RCC 7860 (cell line): Measurements from ENCODE around the gene CRB2.

Experiments used
- DNase-seq: peaks from one replicate; pipeline ENCODE4 v3.0.0-alpha.2; 2015; ENCODE audit warnings: low spot score
- FAIRE-seq: peaks from 2 replicates; lab custom pipeline; 2012; peaks lifted over from hg19 to GRCh38; lab: Jason Lieb, UNC

Gene CRB2

DNA sequence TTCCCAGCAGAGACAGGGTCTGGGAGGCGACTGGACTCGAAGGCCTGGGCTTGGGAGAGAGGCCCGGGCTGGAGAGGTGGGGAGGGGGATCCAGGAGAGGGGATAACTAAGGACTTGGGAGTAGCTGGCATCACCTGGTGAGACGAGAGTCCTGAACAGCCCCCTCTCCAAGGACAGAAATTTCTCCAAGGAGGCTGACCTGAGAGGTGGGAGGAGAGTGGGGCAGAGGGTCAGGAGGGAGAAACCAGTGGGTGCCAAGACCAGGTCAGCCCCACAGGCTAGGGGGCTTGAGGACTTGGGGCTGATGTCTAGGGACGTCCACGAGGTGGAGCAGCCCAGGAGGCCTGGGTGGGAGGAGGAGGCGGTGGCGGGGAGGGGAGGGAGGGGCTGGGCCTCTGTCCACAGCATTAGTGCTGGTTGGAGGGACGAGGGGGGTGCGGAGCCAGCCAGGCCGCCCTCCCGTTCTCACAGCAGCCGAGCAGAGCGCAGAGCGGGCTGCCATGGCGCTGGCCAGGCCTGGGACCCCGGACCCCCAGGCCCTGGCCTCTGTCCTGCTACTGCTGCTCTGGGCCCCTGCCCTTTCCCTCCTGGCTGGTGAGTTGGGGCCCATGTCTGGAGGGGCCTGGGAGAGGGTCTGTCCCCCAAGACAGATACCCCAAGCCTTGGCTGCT is at the start of gene CRB2:
CRB2 (plus strand) TSS at position 437 of the 671 bp plus-strand sequence; CDS start at position 501, 64 bp downstream.
- DNase-seq (no peak), FAIRE-seq (no peak)

DNA sequence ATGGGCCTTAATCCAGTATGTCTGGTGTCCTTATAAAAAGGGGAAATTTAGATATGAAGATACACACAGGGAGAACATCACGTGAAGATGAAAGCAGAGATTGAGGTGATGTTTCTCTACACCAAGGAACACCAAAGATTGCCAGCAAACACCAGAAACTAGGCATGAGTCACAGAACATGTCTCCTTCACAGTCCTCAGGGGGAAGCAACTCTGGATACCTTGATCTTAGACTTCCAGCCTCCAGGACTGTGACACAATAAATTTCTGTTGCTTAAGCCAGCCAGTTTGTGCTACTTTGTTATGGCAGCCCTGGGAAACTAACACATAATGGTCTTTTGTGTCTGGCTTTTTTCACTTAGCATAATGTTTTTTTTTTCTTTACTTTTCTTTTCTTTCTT is 46.4 kb upstream of the CRB2 start:
- no peak for DNase-seq
- no peak for FAIRE-seq

DNA sequence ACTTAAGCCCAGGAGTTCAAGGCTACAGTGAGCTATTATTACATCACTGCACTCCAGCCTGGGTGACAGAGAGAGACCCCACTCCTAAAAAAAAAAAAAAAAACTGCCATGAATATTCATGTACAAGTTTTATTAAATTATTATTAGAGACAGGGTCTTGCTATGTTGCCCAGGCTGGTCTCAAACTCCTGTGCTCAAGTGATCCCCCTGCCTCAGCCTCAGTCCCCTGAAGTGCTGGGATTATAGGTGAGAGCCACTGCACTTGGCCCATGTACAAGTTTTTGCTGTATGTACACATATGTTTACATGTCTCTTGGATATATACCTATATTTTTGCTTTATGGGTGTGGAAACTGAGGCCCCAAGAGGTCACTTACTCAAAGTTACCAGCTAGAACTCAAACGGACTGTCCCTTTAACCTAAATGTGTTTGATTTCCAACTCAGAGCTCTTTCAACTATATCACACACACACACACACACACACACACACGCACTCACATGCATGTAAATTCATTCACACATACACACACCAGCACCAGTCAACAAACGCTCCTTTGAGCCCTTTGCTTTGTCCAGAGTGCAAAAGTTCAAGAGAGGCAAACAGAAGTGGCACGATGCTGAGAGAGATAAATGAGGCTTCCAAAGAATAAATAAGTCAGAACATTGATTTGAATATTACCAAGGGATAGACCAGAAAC is 45.3 kb upstream of the CRB2 start:
- DNase-seq (no peak), FAIRE-seq (no peak)

DNA sequence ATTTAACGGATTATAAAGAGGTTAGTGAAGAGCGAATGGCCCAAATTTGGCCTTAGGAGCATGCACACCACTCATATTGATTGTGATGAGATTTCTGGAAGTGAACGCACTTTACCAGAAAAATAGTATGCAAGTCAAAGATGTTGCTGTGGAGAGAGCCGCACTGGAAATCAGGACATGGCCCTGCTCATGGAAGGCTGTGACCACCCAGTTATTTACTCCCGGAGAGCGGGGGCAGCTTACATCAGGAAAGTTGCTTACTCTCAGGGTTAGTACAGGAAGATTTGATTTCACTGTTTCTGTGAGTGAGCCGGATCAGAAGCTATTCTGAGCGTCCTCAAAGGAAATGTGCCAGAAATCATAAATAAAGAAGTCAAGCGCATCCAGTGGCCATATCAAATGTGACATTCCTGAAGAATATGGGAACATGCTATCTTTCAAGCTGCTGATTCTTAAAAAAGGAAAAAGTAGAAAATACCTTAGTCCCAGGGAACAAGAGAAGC is 44.7 kb upstream of the CRB2 start:
- no peak for FAIRE-seq

DNA sequence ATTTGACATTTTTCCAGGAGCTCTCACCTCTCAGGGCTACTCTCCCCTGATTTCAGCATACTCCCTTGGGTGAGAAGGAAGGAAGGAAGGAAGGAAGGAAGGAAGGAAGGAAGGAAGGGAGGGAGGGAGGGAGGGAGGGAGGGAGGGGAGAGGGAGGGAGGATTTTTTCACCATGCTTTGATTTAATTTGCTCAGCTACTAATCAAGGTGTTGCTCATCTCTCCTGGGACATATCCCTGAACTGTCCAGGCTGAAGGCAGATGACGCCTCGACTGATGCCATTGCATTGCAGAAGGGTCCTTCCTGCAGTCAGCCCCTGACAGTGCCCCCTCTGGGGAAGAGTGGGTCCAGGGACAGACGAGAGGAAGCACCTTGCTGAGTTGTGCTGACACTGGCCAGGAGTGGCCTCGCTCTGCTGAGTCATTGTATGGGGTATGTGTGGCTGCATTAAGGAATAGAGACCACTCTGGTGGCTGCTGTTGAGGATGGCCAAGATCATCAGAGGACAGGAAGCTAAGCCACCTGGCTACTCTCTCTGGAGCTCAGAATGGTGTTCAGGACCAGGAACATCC is 43.6 kb upstream of the CRB2 start:
- DNase-seq (no peak), FAIRE-seq (no peak)

More for the DNA sequence above, 44.7 kb upstream of the CRB2 start:
- no peak for DNase-seq

DNA sequence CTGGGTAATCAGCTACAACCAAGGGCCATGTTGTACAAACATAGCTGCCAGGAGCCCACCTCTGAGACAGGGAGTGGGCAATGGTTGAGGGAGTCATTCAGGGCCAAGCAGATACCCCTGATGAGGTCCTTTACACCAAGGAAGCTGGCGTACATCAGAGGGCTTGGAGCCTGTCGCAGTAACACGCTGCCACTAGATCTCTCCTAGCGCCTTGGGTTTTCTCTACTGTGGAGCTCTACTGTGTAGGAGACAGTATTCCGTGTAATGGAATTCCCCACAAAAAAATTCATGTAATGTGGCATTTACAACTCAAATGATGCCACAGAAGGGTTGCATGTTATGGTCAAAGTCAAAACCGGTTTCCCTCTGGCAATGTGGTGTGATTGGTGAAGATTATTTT is 41.4 kb upstream of the CRB2 start:
- DNase-seq (no peak), FAIRE-seq (no peak)

DNA sequence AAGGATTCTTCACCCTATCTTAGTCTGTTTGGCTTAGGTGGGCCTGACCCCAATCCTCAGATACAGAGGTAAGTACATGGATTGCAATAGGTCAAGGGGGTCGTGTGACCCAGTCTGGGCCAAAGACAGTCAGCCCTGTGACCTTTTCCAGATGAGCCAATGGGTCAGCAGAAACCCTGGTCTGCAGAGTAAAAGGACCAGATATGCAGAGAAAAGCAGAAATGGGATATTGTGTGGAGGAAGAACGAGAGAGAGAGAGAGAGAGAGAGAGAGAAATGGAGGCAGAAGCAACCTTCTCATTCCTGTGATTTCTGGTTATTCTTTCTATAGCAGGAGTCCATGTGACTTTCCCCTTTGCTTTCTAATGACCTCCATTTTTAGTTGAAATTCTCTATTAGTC is 40.4 kb upstream of the CRB2 start:
- DNase-seq (no peak), FAIRE-seq (no peak)

DNA sequence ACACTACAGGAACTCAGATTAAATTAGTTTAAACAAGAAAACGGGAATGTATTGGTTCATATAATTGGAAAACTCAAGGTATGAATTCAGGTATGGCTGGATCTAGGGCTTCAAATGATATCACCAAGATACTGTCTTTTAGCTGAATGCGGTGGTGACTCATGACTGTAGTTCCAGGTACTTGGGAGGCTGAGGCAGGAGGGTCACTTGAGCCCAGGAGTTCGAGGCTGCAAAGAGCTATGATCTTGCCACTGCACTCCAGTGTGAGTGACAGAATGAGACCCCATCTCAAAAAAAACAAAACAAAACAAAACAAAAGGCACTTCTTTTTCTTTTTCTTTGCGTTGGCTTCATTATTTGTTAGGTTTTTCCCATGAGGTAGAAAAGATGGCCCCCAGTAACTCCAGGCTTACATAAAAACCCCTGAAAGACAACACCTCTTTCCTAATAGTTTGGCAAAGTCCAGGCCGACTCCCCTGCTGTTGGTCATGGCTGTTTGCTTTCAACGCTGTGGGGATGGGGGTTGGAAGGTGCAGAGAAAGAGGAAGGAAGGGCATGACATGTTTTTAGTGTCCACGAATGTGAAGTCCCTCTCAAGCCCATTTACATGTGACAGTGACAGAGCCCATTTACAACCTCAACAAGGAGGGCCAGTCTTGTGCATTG is 39.8 kb upstream of the CRB2 start:
- no peak for DNase-seq
- no peak for FAIRE-seq

DNA sequence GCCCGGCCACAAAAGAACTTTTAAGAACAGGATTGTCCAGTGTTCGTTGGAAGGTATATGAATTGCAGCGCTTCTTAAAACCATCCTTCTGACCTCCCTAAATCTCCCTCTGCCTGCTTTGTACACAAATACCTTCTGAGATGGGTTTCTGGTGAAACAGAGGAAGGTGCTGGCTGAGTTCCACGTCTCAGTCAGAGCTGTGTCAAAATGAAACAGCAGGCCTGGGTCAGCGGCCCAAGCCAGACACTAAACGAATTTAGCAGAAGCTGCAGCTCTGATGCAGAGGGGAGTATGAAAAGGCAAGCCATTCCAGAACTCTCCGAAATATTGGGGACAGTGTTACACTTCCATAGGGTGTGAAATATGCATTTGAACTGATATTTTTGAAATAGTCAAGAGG is 37.8 kb upstream of the CRB2 start:
- no peak for DNase-seq
- FAIRE-seq = no peak

DNA sequence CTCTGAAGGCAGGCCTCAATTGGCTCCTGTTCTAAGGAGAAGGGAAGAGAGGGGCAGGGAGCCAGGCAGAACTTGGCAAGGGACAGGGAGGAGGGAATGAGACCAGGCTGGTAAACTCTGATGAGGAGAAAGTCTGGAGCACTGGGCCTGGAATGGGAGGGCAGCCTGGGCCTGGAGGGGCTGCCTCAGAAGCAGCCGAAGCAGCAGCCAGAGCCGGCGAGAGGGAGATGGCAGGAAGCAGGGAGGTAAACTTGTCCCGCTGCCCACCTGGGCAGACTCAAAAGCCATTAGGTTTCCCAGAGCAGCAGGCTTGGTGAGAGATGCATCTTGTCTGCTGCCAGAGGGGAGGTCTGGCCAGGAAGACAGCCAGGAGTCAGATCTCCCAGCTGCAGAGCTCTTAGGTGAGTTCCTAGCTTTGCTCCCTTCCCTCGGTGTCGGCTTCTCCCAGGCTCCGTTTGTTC is 37.0 kb upstream of the CRB2 start:
- no peak for DNase-seq
- FAIRE-seq = no peak

DNA sequence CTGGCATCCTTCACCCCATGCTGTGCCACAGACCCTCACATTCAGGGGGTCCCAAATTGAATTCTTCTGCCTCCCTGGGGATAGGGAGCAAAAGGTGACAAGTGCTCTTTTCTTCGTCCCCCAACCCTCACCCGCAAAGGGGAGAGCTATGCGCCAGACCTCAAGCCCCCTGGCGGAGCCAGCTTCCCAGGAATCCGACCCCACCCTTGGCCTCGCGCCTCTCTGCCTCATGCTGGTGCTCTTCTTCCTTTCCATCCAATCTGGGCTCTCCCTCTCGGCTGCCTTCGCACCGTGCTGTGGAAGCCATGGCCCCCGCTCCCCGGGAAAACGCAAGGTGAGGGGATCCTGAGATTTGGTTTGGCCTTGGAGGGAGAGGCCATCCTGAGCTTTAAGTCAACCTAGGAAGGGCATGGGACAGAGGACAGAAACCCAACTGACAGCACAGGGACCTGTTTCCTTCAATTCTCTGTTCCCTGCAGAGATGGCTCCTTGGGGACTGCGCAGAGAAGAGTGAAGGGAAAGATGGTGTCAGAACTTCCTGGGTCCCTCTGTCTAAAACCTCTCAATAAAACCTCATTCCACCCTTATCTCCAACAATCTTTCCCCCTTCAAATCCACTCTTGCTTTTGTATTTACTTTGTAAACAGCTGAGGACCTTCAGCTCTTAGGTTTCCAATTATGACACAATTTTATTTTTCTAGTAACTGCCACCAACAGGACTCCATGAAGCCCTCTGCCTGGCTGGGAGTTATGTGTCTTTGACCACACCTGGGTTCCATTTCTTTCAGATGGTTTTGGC is 36.3 kb upstream of the CRB2 start:
- FAIRE-seq = no peak
- no peak for DNase-seq

DNA sequence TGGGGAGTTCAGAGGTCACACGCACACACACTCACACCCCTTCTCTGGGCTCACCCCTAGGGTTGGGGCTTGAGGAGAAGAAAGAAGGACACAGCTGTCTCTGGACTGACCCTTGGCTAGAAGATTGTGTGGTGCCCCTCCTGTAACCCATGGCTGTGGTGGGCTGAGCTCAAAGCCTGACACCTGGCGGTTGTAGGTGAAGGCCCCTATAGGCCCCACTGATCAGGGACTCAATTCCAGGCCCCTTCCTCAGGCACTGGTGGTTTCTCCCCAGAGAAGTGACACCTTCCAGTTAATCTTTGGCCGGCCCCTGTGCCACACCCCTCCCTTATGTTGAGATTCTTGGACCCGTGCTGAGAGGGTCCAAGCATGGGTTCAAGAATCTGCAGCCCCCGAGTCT is 35.2 kb upstream of the CRB2 start:
- FAIRE-seq = no peak
- no peak for DNase-seq

DNA sequence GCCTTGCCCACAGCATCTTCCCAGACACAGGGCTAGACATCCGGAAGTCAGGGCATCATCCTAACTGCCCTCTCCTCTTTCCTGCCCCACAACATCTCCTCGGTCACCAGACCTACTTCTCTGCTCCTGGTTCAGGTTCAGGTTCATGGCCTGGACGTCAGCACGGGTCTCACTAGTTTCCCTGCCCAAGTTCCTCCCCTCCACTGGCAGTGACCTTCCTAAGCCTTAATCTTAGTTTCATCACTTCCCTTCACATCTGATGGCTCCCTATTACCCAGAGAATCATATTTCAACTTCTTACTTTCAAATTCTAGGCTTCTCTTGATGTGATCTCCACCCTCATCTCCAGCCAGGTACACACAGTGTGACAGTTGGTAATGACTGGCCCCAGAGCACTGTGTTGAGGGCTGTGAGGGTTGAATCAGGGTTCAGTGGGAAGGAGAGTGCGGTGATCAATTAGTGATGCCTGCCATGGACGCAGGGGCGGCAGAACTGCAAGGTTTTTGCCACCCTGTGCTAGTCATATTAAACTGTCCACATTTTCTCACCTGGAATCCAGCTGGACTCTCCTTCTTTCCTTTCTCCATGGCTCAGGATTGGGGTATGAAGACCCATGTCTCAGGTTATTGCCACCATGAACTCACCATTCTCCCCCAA is 34.3 kb upstream of the CRB2 start:
- DNase-seq (no peak), FAIRE-seq (no peak)

DNA sequence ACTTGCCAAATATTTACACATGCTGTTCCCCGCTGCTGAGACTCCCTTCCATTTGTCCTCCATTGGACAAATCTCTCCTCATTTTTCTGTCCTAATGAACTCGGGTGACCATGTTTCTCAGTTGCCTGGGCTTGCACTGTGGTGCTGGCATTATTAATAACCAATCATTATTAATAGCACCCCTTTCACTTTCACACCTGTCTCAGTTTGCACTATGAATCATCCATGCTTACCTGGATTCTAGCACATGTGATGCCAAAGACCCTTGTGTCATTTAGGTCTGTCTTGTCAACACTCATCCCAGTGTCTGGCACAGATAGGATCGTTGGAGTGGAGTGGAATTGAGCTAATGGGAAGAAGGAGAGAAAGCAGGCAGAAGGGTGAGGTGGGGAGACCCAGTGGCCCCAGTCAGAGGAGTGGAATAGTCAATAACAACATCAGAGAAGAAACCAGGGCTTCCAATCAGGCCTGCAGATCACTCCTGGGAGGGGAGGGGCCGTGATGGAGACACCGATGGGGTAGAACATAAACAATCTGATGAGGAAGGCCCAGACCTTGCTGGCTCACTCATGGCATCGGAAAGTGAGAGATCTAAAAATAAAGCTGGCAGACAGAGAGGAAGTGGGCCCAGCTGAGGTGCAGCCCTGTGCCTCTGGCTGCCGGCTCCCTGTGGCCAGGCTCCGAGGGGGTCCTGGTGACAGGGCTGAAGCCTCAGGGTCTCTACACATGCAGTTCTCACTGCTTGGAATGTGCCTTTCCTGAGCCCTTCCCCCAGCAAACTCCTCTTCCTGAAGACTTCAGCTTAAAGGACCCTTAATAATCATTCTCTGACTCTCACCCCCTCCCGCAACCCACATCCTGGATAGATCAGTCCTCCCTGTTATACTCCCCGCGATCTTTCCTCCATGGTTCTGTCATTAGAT is 33.5 kb upstream of the CRB2 start:
- DNase-seq (no peak), FAIRE-seq (no peak)

DNA sequence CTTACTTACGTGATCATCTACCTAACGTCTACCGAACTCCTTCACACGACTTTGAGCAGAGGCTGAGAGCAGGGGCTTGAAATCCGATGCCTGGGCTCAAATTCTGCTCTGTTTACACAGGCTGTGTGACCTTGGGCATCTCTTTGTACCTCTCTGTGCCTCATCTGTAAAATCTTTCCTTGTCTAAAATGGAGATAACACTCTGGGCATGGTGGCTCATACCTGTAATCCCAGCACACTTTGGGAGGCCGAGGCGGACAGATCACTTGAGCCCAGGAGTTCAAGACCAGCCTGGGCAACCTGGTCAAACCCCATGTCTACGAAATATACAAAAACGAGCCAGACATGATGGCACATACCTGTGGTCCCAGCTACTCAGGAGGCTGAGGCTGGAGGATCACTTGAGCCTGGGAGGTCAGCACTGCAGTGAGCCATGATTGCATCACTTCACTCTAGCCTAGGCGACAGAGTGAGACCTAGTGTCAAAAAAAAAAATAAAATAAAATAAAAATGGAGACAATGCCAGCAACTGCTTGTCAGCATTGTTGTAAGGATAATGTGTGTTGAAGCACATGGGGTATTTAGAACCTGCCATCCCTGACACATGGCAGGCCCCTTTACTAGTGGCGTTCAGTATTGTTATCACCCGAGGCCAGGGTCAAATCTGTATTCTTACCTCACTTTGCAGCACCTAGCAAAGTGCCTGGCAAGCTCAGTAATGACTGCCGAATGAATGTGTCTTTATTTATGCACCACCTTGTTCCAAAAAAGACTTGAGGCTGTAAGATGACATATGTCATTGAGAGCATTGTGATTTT is 32.6 kb upstream of the CRB2 start:
- DNase-seq (no peak), FAIRE-seq (no peak)

DNA sequence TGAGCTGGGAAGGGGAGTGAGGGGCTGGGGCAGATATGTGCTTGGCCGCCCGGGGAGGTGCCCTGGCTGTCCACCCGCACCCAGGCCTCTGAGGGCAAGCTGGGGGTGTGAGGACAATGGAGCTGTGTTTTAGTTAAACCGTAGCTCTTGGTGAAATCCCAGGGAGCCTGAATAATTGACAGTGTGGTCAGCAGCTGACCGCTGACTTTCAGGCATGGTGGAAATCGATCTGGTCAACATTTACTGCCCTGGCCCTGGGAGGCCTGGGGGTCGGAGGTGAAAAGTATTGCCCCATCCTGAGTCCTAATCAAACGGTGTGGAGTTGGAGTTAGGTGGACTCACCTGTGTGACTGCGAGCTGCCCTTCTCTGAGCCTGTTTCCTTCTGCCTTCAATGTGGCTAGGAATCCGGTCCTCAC is 31.2 kb upstream of the CRB2 start:
- no peak for DNase-seq
- FAIRE-seq = no peak

DNA sequence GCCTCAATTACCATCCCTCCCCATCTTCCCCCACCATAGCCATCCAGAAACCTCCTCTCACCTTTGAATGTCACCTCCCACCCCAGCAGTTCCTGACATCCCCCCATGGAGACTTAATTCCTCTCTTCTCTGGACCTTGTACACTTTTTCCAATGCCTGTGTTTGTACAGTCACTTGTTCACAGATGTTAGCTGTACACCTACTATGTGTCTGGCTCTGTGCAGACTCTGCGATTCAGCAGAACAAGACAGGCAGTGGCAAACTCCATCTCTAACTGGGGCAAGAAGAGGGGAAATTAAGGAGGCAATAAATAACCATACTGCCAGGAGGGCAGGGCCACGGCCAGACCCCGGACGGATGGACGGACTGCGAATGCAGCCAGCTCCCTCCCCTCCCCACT is 29.8 kb upstream of the CRB2 start:
- DNase-seq (no peak), FAIRE-seq (no peak)

DNA sequence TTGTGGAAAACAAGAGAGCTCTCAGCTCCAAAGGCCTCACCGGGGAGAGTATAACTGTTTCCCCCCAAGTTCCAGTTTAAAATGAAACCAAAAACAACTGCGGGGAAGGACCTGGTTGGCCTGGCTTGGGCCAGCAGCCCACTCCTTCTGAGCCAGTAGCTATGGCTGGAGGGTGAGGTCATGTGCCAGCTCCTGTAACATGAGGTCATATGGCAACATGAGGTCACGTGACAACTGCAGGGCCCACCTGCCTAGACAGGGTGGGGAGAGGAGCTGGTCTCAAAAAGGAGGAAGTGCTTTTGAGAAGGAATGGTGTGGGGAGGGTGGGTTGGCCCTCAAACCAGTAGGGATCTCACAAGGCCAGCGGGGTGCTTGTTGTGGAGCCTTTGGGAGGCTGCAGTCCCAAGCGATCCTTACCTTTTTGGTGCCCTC is 29.3 kb upstream of the CRB2 start:
- no peak for DNase-seq
- no peak for FAIRE-seq
